CD4-positive, alpha-beta T cell treated with Interleukin-12 subunit alpha and Interleukin-12 subunit beta, for 1 hour (primary cell): ENCODE measurements around the gene NOTCH1.
"Not testable (repeated sequence)": the region's sequence is repeated elsewhere in the genome, so short reads cannot be mapped to it uniquely, and the experiment has no call there.

ENCODE experiments used
- DNase-seq: peaks from one replicate; pipeline ENCODE4 v3.0.0-alpha.2; 2020

NOTCH1 gene

GRCh38 chr9:136578915-136579649 is 33.2 kb upstream of the NOTCH1 start:
- no peak for DNase-seq

- DNase-seq, result no peak
Measured at GRCh38 chr9:136578626-136578914, 32.7 kb upstream of the NOTCH1 start.

- no peak for DNase-seq
Measured at GRCh38 chr9:136577941-136578625, 32.2 kb upstream of the NOTCH1 start.

- no peak for DNase-seq
Measured at GRCh38 chr9:136576269-136576626, 30.4 kb upstream of the NOTCH1 start.

- no peak for DNase-seq
Measured at GRCh38 chr9:136575626-136576268, 29.9 kb upstream of the NOTCH1 start.

GRCh38 chr9:136574606-136575005 is 28.8 kb upstream of the NOTCH1 start:
- DNase-seq, result not testable (repeated sequence)

GRCh38 chr9:136572828-136573625 is 27.2 kb upstream of the NOTCH1 start:
- no peak for DNase-seq

GRCh38 chr9:136572003-136572827 is 26.4 kb upstream of the NOTCH1 start:
- DNase-seq, result peak; percentile 33

GRCh38 chr9:136571531-136571930 is 25.7 kb upstream of the NOTCH1 start:
- DNase-seq, result no peak

GRCh38 chr9:136570916-136571315 is 25.1 kb upstream of the NOTCH1 start:
- DNase-seq, result no peak

GRCh38 chr9:136570191-136570845 is 24.5 kb upstream of the NOTCH1 start:
- DNase-seq, result no peak

GRCh38 chr9:136569526-136570148 is 23.8 kb upstream of the NOTCH1 start:
- DNase-seq, result no peak

- no peak for DNase-seq
Measured at GRCh38 chr9:136568288-136569081, 22.6 kb upstream of the NOTCH1 start.

GRCh38 chr9:136567651-136568287 is 21.9 kb upstream of the NOTCH1 start:
- DNase-seq, result no peak

GRCh38 chr9:136566901-136567300 is 21.1 kb upstream of the NOTCH1 start:
- no peak for DNase-seq

- no peak for DNase-seq
Measured at GRCh38 chr9:136566553-136566895, 20.7 kb upstream of the NOTCH1 start.

- DNase-seq, result no peak
Measured at GRCh38 chr9:136565715-136566552, 20.1 kb upstream of the NOTCH1 start.

- no peak for DNase-seq
Measured at GRCh38 chr9:136565086-136565714, 19.4 kb upstream of the NOTCH1 start.
